CD4-positive, alpha-beta T cell (primary cell): Measurements from ENCODE around the gene ANO9. TPM values are rescaled to one million over a fixed set of nuclear protein-coding genes. Genes with fewer than 3 reads are reported as not detected.

ENCODE experiments used
- ATAC-seq: fragments of 200-7000 bp; cut with Tn5 transposase; one replicate; pipeline ENCODE4 v1.10.0; 2022; ENCODE audit warnings: mild to moderate bottlenecking; ENCODE audit not compliant: poor library complexity
- CTCF ChIA-PET: fragments of 350-600 bp; sonication (Branson Sonifier 250); formaldehyde crosslinking; loops from one replicate; lab custom pipeline; 2021; ENCODE audit warnings: antibody characterized with exemption, inconsistent platforms; lab: Charles Lee
- POLR2A ChIA-PET: fragments of 350-600 bp; sonication (Branson Sonifier 250); formaldehyde crosslinking; loops from one replicate; lab custom pipeline; 2021; ENCODE audit warnings: antibody characterized with exemption, inconsistent platforms; lab: Charles Lee
- DNase-seq, 14 experiments: peaks; one replicate each; pipeline ENCODE4 v3.0.0-alpha.2; 2013 to 2020; ENCODE audit warnings: mixed read lengths in 2 of 14
- H3K27ac ChIP-seq, 2 donors: one replicate each; pipeline versions ENCODE4 v1.5.1 to v1.7.0; 2013; ENCODE audit warnings: low read length in 2 of 2, low read depth in 1 of 2, mild to moderate bottlenecking in 1 of 2
- H3K27me3 ChIP-seq, 2 experiments: 1 replicate in 1 of 2; 2 replicates in 1 of 2; pipeline versions ENCODE4 v1.6.1 to v1.7.0; 2013; ENCODE audit warnings: low read length in 2 of 2, control low read depth in 1 of 2, mild to moderate bottlenecking in 1 of 2, moderate library complexity in 1 of 2; ENCODE audit not compliant: insufficient read depth in 2 of 2, control insufficient read depth in 1 of 2
- H3K36me3 ChIP-seq: one replicate; pipeline ENCODE4 v1.6.1; 2013; ENCODE audit warnings: low read length, control low read depth; ENCODE audit not compliant: insufficient read depth
- H3K4me1 ChIP-seq: one replicate; pipeline ENCODE4 v1.6.1; 2013; ENCODE audit warnings: low read length, control low read depth; ENCODE audit not compliant: insufficient read depth
- H3K4me3 ChIP-seq: one replicate; pipeline ENCODE4 v1.5.1; 2013; ENCODE audit warnings: mild to moderate bottlenecking, low read length, moderate library complexity
- H3K9me3 ChIP-seq, 2 experiments: 1 replicate in 1 of 2; 2 replicates in 1 of 2; pipeline versions ENCODE4 v1.6.1 to v1.7.0; 2013; ENCODE audit warnings: low read length in 2 of 2, mild to moderate bottlenecking in 2 of 2, control low read depth in 1 of 2, moderate library complexity in 1 of 2; ENCODE audit not compliant: control insufficient read depth in 1 of 2, insufficient read depth in 1 of 2
- H3K27ac Mint-ChIP-seq: one replicate; pipeline ENCODE4 v1.8.0; 2020; ENCODE audit warnings: mixed read lengths
- H3K27me3 Mint-ChIP-seq: one replicate; pipeline ENCODE4 v1.8.0; 2021; ENCODE audit warnings: mixed read lengths
- H3K36me3 Mint-ChIP-seq: one replicate; pipeline ENCODE4 v1.8.0; 2021; ENCODE audit warnings: low read depth, mixed read lengths
- H3K4me1 Mint-ChIP-seq: one replicate; pipeline ENCODE4 v1.8.0; 2021; ENCODE audit warnings: low read depth, mixed read lengths
- H3K4me3 Mint-ChIP-seq: one replicate; pipeline ENCODE4 v1.8.0; 2020; ENCODE audit warnings: mild to moderate bottlenecking, mixed read lengths
- H3K9me3 Mint-ChIP-seq: one replicate; pipeline ENCODE4 v1.8.0; 2020; ENCODE audit warnings: mixed read lengths
- CTCF ChIP-seq: fragments of 200-600 bp; IDR thresholded peaks from one replicate; pipeline ENCODE4 v1.8.0; 2022; ENCODE audit warnings: antibody characterized with exemption, mild to moderate bottlenecking
- intact Hi-C, 2 experiments: fragments of 100-400 bp; cut with DNase I in 1 of 2; cut with micrococcal nuclease in 1 of 2; formaldehyde crosslinking; loops; one replicate each; pipeline versions ENCODE4 v1.15.1 to v1.9.0; 2023 to 2025; cut with DNase I, micrococcal nuclease
- total RNA-seq, 174 experiments: library from RNA in 2 of 174; stranded (reverse) in 2 of 174; gene quantifications; one replicate each; pipeline ENCODE4 v1.2.3 and lab custom pipeline; 2021 to 2026

Gene ANO9
- total RNA-seq, 2 experiments from 2014 or later, result 109 to 114 TPM

GRCh38 chr11:406796-407650 lies 34.8 kb downstream of the ANO9 start:
- peaks cover 8% of the 10 kb centered on the region for H3K4me1 Mint-ChIP-seq
- Histone ChIP-seq H3K9me3 (no peaks in the 10 kb centered on the region), H3K4me3 (peak overlapping the region; percentile 39), H3K27ac (peak overlapping the region; percentile 64 to 67), H3K27me3 (no peaks in the 10 kb centered on the region), H3K36me3 (peaks cover 17% of the 10 kb centered on the region), H3K4me1 (peaks cover 45% of the 10 kb centered on the region)
- CTCF ChIA-PET, result interaction anchor here (0.9 to 4.3 kb wide), 9 partner anchors 9 to 156 kb away, joined by 3 to 39 read pairs (median 5); partner anchors contain the start of genes PTDSS2 and SIGIRR
- DNase-seq (peak; percentile 84 to 97 (median 91)), ATAC-seq (peak; percentile 84)
- no peaks in the 10 kb centered on the region for H3K27me3 Mint-ChIP-seq
- H3K4me3 Mint-ChIP-seq, result no peak overlapping the region
- intact Hi-C loops, result loop anchor here (1.0 to 5.0 kb wide), 6 partner anchors 41 to 200 kb away; partner anchors contain the start of genes RNH1 (in 2 of the 2), BET1L (in 1 of the 2), PHRF1 (in 1 of the 2) and PSMD13 (in 1 of the 2)
- H3K27ac Mint-ChIP-seq, result peak overlapping the region; percentile 76
- H3K36me3 Mint-ChIP-seq, result peaks cover 4% of the 10 kb centered on the region
- peak; percentile 40 for TF ChIP-seq CTCF
- H3K9me3 Mint-ChIP-seq, result no peaks in the 10 kb centered on the region
- POLR2A ChIA-PET, result interaction anchor here (0.6 to 7.3 kb wide), 24 partner anchors 9 to 412 kb away, joined by 3 to 88 read pairs (median 4); partner anchors contain the start of genes BET1L, PNPLA2, PSMD13 and PTDSS2

DNA sequence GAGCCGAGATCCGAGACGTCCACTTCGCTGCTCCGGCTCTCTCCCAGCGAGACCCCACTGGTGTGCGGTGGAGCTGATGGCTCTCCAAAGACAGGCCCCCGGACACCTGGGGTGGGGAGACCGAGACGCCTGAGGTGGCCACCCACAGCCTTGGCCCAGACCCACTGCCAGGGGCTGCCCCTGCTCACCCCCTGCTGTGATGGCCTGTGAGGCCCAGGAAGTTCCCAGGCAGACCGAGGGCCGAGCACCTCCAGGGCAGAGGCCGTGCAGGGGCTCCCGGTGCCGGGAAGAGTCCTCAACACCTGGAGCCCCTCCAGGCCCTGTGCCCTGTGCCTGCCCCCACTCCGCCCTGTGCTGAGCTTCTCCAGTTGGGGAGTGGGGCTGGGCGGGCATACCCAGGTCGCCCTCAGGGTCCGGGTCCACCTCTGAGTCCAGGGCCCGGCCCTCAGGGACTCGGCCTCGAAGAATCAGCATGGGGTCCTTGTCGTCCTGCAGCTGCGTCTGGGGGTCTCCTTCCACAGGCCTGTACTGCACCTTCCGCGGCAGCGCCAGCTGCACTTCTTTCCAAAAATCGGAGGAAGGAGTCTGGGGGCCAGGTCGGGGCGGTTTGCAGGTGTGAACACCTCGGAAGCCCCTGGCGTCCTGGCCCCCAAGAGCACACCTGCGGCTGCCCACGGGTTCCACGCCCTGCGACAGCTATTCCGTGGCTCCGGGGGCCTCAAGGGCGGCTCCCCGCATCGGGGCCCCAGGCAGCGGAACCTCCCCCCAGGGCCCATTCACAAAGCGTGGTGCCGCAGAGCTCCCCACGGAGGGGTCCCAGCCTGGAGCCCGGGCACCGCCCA lies 35.6 kb downstream of the ANO9 start:
- Histone ChIP-seq H3K36me3 (peaks cover 17% of the 10 kb centered on the region), H3K4me1 (peaks cover 44% of the 10 kb centered on the region), H3K27ac (peak overlapping the region; percentile 55 to 67), H3K9me3 (no peaks in the 10 kb centered on the region), H3K4me3 (peak overlapping the region; percentile 39), H3K27me3 (no peaks in the 10 kb centered on the region)
- intact Hi-C loops, result loop anchor here (1.0 to 5.0 kb wide), 5 partner anchors 42 to 171 kb away; partner anchors contain the start of genes RNH1 (in 2 of the 2), PHRF1 (in 1 of the 2), PSMD13 (in 1 of the 2) and PTDSS2 (in 1 of the 2)
- ChIA-PET CTCF (interaction anchor here (1.2 to 4.3 kb wide), 8 partner anchors 9 to 155 kb away, joined by 3 to 39 read pairs (median 7); partner anchors contain the start of genes PTDSS2 and SIGIRR), POLR2A (interaction anchor here (0.6 to 7.3 kb wide), 18 partner anchors 9 to 413 kb away, joined by 3 to 88 read pairs (median 5); partner anchors contain the start of genes BET1L, PNPLA2, PTDSS2 and RIC8A)
- Mint-ChIP-seq H3K27ac (peak overlapping the region; percentile 61), H3K4me1 (peaks cover 8% of the 10 kb centered on the region), H3K4me3 (peak overlapping the region; percentile 34), H3K27me3 (no peaks in the 10 kb centered on the region), H3K9me3 (no peaks in the 10 kb centered on the region), H3K36me3 (peaks cover 4% of the 10 kb centered on the region)
- DNase-seq (no peak), ATAC-seq (no peak)
- no peak for TF ChIP-seq CTCF
